ENCODE data around the gene PRAC2.

PRAC2 gene

DNA sequence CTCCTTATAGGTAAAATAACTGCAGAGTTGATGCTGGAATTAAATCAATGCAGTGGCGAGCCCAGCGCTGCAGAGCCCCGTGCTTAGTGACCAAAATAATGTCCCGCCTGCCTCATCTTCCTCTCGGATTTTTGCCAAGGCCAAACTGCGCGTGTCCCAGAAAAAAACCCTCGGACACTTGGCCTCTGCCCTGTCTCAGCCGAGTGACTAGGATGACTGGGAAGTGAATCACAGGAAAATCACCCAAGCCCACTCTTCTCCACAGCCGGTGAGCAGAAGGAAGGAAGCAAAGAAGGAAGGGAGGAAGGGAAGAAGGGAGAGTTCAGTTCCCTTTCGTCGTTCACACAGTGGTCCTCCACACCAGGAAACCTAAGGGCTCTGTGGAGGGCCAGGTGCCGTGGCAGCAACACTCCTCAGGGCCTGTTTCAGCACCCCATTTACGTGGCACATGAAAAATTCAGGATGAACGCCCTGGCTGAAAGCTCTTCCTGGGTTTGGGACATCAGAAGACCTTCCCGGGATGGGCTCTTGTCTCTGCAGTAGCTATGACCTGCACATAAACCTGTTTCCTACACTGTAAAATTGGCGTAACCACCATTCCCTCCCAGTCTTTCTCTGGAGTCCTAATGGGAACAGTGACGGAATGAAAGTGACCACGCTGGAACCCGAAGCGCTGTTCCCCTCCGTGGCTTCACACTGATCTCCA, 31.0 kb downstream of the PRAC2 start:
- H3K27me3 ChIP-seq (ENCODE audit: low read depth, low read length) = peaks cover 72% of the 10 kb centered on the region
- H3K27ac ChIP-seq (ENCODE audit: low read length) = no peak overlapping the region
- peaks cover 4 to 17% of the 10 kb centered on the region in 2 donors for H3K4me1 ChIP-seq (ENCODE audit: control insufficient read depth in 1 of 2, insufficient read depth in 2 of 2, low read length in 2 of 2)
- H3K4me3 ChIP-seq (ENCODE audit: low read depth in 1 of 2, low read length in 2 of 2) = no peak overlapping the region
- H3K9me3 ChIP-seq (ENCODE audit: control insufficient read depth in 1 of 2, low read length in 2 of 2) = no peaks in the 10 kb centered on the region
- H3K36me3 ChIP-seq (ENCODE audit: control insufficient read depth in 1 of 2, insufficient read depth in 2 of 2, low read length in 2 of 2) = no peaks in the 10 kb centered on the region

DNA sequence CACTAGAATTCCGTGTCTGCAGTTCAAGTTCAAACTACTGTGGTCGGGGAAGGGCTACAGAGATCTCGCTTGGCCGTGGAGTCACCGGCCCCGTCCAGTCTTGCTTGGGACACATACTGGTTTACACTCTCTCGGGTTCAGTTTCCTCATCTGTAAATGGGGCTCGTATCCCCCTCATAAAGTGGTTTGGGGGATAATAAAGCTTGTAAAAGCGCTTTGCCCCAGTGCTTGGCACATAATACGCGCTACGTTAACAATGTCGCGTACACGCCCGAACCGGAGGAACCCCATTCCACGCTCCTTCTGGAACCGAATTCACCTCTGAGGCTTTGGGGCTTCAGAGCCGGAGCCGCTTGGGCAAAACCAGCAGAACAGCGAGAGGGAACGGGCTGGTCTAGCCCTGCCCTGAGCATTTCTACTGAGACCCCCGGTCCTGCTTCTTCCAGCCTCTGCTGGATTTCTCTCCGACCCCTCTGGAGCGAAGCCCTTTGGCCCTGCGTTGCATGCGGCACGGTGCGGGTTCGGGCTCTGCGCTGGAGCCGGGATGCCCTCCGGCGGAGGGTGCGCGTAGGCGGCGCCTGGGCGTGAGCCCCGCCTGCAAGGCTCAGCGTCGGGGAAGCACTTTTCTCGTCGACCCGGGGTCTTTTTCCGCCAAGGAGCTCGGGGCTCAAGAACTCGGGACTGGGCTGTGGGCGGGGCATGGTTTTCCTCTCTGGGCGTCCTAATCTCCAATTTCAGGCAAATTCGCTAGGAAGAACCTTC, 31.7 kb downstream of the PRAC2 start:
- Histone ChIP-seq H3K27me3 (ENCODE audit: low read depth, low read length) (peaks cover 65% of the 10 kb centered on the region), H3K4me1 (ENCODE audit: control insufficient read depth in 1 of 2, insufficient read depth in 2 of 2, low read length in 2 of 2) (peaks cover 4 to 17% of the 10 kb centered on the region in 2 donors), H3K4me3 (ENCODE audit: low read depth in 1 of 2, low read length in 2 of 2) (no peak overlapping the region), H3K36me3 (ENCODE audit: control insufficient read depth in 1 of 2, insufficient read depth in 2 of 2, low read length in 2 of 2) (no peaks in the 10 kb centered on the region), H3K9me3 (ENCODE audit: control insufficient read depth in 1 of 2, low read length in 2 of 2) (no peaks in the 10 kb centered on the region), H3K27ac (ENCODE audit: low read length) (no peak overlapping the region)

DNA sequence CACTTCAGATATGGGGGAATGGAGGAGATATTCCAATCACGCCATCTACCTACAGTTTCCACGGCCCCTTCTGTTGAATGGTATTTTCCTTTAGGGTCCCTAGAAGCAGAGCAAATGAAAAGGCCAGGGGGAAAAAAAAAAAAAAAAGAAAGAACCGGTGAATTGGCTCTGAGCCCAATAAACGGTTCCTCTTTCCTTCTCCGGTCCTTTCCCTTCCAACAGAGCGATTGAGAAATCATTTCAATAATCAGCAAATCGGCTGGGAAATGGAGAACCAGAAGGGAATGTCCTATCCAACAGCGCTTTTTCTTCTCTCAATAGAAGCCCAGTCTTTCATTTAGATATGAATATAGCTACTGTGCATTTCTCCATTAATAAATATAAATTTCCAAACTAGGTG, 32.4 kb downstream of the PRAC2 start:
- no peak overlapping the region for H3K27ac ChIP-seq (ENCODE audit: low read length)
- H3K27me3 ChIP-seq (ENCODE audit: low read depth, low read length) = peaks cover 58% of the 10 kb centered on the region
- H3K4me3 ChIP-seq (ENCODE audit: low read depth in 1 of 2, low read length in 2 of 2) = no peak overlapping the region
- no peaks in the 10 kb centered on the region for H3K36me3 ChIP-seq (ENCODE audit: control insufficient read depth in 1 of 2, insufficient read depth in 2 of 2, low read length in 2 of 2)
- H3K4me1 ChIP-seq (ENCODE audit: control insufficient read depth in 1 of 2, insufficient read depth in 2 of 2, low read length in 2 of 2) = peaks cover 4 to 17% of the 10 kb centered on the region in 2 donors
- H3K9me3 ChIP-seq (ENCODE audit: control insufficient read depth in 1 of 2, low read length in 2 of 2) = no peaks in the 10 kb centered on the region

DNA sequence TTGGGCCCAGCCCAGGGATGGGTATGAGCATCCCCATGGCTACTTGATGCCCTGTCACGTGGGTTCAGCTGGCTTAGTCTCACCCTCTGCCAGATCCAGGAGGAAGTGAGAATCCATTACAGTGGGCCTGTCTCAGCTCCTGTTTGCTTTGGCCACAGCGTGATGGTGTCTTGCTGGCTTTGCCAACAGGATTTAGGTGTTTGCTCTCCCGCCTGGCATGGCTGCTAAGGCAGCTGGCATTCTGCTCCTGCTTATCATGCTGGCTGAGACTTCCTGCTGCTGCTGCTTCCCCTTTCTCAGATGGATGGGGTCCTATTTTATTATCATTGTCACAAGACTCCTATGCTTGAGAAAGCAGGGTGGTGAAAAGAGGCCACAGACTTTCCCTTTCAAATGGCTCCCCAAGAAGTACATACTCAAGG, 33.9 kb downstream of the PRAC2 start:
- H3K4me3 ChIP-seq (ENCODE audit: low read depth in 1 of 2, low read length in 2 of 2) = no peak overlapping the region
- H3K27ac ChIP-seq (ENCODE audit: low read length) = no peak overlapping the region

DNA sequence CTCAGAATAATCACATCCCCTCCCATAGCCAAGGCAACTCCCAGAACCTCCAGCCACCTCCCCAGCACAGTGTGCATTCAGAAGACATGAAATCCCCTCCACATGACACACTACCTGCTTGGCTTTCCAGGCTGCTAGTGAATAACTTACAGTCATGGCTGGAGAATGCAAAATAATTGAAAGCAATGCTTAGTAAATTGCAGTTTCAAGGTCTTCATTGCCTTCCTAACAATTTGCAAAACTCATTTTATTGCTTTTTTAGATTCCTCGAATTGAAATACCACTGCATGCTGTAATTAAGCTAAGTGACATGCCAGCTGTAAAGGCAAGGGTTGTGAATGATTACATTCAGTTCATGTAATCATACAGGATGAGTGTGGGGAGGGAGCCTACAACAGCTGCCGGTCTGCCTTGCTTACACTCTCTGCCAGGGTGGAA, 34.6 kb downstream of the PRAC2 start:
- Histone ChIP-seq H3K9me3 (ENCODE audit: control insufficient read depth in 1 of 2, low read length in 2 of 2) (no peaks in the 10 kb centered on the region), H3K27me3 (ENCODE audit: low read depth, low read length) (peaks cover 38% of the 10 kb centered on the region), H3K4me3 (ENCODE audit: low read depth in 1 of 2, low read length in 2 of 2) (no peak overlapping the region), H3K27ac (ENCODE audit: low read length) (no peak overlapping the region), H3K4me1 (ENCODE audit: control insufficient read depth in 1 of 2, insufficient read depth in 2 of 2, low read length in 2 of 2) (peaks cover 4 to 15% of the 10 kb centered on the region in 2 donors), H3K36me3 (ENCODE audit: control insufficient read depth in 1 of 2, insufficient read depth in 2 of 2, low read length in 2 of 2) (no peaks in the 10 kb centered on the region)

More for the DNA sequence above, 33.9 kb downstream of the PRAC2 start:
- no peaks in the 10 kb centered on the region for H3K9me3 ChIP-seq (ENCODE audit: control insufficient read depth in 1 of 2, low read length in 2 of 2)
- no peaks in the 10 kb centered on the region for H3K36me3 ChIP-seq (ENCODE audit: control insufficient read depth in 1 of 2, insufficient read depth in 2 of 2, low read length in 2 of 2)
- peaks cover 45% of the 10 kb centered on the region for H3K27me3 ChIP-seq (ENCODE audit: low read depth, low read length)
- H3K4me1 ChIP-seq (ENCODE audit: control insufficient read depth in 1 of 2, insufficient read depth in 2 of 2, low read length in 2 of 2) = peaks cover 4 to 17% of the 10 kb centered on the region in 2 donors

DNA sequence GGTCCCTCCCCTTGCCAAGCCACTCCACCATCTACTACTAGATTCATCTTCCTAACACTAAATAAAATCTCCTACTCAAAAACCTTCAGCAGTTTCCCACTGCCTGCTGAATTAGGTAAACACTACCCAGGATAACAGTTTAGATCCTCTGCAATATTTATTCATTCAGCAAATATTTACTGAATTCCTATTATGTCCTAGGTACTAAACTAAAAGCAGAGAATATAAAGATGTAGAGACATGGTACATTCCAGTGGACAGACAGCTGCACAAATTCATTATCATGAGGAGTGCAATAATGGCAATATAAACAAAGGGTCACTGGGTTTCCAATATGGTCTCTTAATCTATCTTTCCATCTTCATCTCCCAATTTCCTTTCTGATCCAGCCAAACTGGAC, 36.3 kb downstream of the PRAC2 start:
- Histone ChIP-seq H3K27me3 (ENCODE audit: low read depth, low read length) (peaks cover 20% of the 10 kb centered on the region), H3K4me3 (ENCODE audit: low read depth in 1 of 2, low read length in 2 of 2) (no peak overlapping the region), H3K36me3 (ENCODE audit: control insufficient read depth in 1 of 2, insufficient read depth in 2 of 2, low read length in 2 of 2) (no peaks in the 10 kb centered on the region), H3K9me3 (ENCODE audit: control insufficient read depth in 1 of 2, low read length in 2 of 2) (no peaks in the 10 kb centered on the region), H3K4me1 (ENCODE audit: control insufficient read depth in 1 of 2, insufficient read depth in 2 of 2, low read length in 2 of 2) (peaks cover 4 to 10% of the 10 kb centered on the region in 2 donors), H3K27ac (ENCODE audit: low read length) (no peak overlapping the region)

DNA sequence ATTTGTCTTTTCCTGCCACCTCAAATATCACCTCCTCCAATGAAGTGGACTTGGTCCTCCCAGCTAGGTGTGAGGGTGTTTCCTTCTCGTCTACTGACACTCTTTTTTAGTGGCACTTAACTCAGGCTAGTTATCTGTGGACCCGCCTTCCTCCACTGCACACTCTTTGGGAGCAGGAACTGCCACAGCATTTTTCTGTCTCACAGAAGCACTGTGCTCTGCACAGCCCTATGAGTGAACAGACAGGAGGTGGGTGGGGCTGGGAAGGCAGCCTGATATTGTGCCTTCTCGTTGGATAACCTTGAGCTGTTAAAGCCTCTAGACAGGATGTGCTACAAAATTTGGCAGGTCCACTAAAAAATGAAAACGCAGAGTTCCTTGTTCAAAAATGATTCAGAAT, 37.4 kb downstream of the PRAC2 start:
- no peak overlapping the region for H3K4me3 ChIP-seq (ENCODE audit: low read depth in 1 of 2, low read length in 2 of 2)
- peaks cover 0 to 2% of the 10 kb centered on the region in 2 donors for H3K4me1 ChIP-seq (ENCODE audit: control insufficient read depth in 1 of 2, insufficient read depth in 2 of 2, low read length in 2 of 2)
- H3K9me3 ChIP-seq (ENCODE audit: control insufficient read depth in 1 of 2, low read length in 2 of 2) = no peaks in the 10 kb centered on the region
- H3K36me3 ChIP-seq (ENCODE audit: control insufficient read depth in 1 of 2, insufficient read depth in 2 of 2, low read length in 2 of 2) = no peaks in the 10 kb centered on the region
- H3K27me3 ChIP-seq (ENCODE audit: low read depth, low read length) = peaks cover 9% of the 10 kb centered on the region
- no peak overlapping the region for H3K27ac ChIP-seq (ENCODE audit: low read length)

DNA sequence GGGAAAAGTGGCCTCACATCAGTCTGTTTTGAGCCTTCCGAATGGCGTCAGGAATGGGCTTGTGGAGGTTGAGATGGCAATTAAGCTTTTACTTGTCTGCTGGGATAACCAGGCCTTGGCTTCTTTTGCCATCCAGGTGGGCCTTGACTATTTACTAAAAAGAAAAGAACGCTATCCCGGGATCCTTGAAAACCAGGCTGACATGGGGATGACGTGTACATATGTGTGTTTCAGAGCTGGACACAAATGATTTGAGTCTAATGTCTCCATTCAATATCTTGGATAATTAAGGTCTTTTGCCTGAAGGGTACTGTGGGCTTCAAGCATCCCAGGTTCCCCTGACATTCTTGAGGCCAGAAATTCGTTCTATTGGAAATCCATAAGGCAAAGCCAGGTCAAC, 38.1 kb downstream of the PRAC2 start:
- peaks cover 2% of the 10 kb centered on the region for H3K27me3 ChIP-seq (ENCODE audit: low read depth, low read length)
- H3K4me1 ChIP-seq (ENCODE audit: control insufficient read depth in 1 of 2, insufficient read depth in 2 of 2, low read length in 2 of 2) = no peaks in the 10 kb centered on the region
- no peak overlapping the region for H3K4me3 ChIP-seq (ENCODE audit: low read depth in 1 of 2, low read length in 2 of 2)
- H3K9me3 ChIP-seq (ENCODE audit: control insufficient read depth in 1 of 2, low read length in 2 of 2) = no peaks in the 10 kb centered on the region
- no peaks in the 10 kb centered on the region for H3K36me3 ChIP-seq (ENCODE audit: control insufficient read depth in 1 of 2, insufficient read depth in 2 of 2, low read length in 2 of 2)
- no peak overlapping the region for H3K27ac ChIP-seq (ENCODE audit: low read length)

DNA sequence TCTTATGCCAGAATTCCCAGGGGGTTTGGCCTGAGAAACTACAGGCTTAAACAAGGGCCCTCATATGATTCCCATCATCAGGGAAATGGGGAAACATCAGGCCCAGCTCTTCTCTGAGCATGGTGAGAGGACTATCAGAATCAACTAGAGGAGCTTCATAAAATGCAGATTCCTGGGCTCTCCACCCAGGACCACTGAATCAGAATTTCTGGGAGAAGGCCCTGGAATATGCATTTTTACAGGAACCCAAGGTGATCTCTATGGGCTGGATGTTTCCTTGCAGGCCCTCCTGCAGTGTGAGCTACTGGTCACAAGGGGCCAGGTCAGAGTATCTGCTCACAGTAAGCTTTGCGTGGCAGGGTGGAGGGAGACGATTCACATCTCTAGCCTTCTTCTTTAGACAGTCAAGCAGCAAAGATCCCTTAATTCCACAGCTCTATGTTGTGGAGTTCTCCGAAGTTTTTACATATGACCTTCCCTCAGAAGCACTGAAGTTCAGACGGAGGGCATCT, 44.3 kb downstream of the PRAC2 start:
- H3K4me1 ChIP-seq (ENCODE audit: control insufficient read depth in 1 of 2, insufficient read depth in 2 of 2, low read length in 2 of 2) = no peaks in the 10 kb centered on the region
- no peak overlapping the region for H3K27ac ChIP-seq (ENCODE audit: low read length)
- no peaks in the 10 kb centered on the region for H3K36me3 ChIP-seq (ENCODE audit: control insufficient read depth in 1 of 2, insufficient read depth in 2 of 2, low read length in 2 of 2)
- no peaks in the 10 kb centered on the region for H3K9me3 ChIP-seq (ENCODE audit: control insufficient read depth in 1 of 2, low read length in 2 of 2)
- no peak overlapping the region for H3K4me3 ChIP-seq (ENCODE audit: low read depth in 1 of 2, low read length in 2 of 2)
- no peaks in the 10 kb centered on the region for H3K27me3 ChIP-seq (ENCODE audit: low read depth, low read length)

DNA sequence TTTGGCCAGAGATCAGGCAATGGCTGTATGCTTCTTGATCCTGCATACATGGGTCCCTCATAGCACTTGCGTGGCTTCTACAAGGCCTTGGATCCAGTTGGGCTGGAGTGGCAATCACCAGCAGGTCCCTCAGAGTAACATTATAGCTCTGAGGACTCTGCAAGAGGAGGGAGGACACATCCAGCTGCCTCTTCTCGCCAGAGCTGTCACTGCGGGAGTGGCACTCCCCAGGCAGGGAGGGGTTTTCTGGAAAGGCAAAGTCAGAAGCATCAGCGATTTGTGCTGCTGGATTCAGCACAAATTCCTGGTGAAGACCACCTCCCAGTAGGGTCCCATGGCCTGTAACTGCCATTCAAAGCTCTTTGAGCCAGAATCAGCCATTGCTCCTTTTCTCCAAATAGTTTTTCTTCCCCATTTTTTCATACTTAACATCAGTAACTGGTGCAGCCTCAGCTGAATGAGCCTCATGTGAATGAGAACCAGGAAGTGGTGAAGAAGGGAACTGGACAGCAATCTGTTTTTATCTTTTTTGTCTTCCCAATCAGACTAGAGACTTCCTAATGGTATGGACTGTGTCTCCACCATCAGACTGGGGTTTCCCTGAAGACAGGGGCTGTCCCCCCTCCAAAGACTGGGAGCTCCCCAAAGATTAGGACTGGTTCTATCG, 46.2 kb downstream of the PRAC2 start:
- H3K4me1 ChIP-seq (ENCODE audit: control insufficient read depth in 1 of 2, insufficient read depth in 2 of 2, low read length in 2 of 2) = no peaks in the 10 kb centered on the region
- H3K9me3 ChIP-seq (ENCODE audit: control insufficient read depth in 1 of 2, low read length in 2 of 2) = no peaks in the 10 kb centered on the region
- H3K36me3 ChIP-seq (ENCODE audit: control insufficient read depth in 1 of 2, insufficient read depth in 2 of 2, low read length in 2 of 2) = no peaks in the 10 kb centered on the region
- H3K27me3 ChIP-seq (ENCODE audit: low read depth, low read length) = no peaks in the 10 kb centered on the region
- H3K4me3 ChIP-seq (ENCODE audit: low read depth in 1 of 2, low read length in 2 of 2) = no peak overlapping the region
- no peak overlapping the region for H3K27ac ChIP-seq (ENCODE audit: low read length)

DNA sequence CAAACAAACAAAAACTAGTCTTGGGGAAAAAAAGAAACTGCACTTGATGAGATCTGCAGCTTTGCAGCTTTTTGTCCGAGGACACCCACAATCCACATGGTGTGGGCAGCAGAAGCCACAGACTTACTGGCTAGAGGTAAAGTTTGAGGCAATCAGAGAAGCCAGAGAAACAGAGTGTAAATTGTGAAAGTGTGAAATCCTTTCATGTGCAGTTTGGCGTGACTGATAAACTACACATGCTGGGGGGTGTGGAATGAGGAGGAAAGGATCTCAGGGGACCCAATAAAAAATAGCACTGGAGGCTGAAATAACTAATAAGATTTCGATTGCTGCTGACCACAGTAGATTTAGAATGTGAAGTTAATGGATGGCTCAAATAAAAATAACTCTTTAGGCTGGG, 48.0 kb downstream of the PRAC2 start:
- no peaks in the 10 kb centered on the region for H3K36me3 ChIP-seq (ENCODE audit: control insufficient read depth in 1 of 2, insufficient read depth in 2 of 2, low read length in 2 of 2)
- H3K9me3 ChIP-seq (ENCODE audit: control insufficient read depth in 1 of 2, low read length in 2 of 2) = no peaks in the 10 kb centered on the region
- H3K4me1 ChIP-seq (ENCODE audit: control insufficient read depth in 1 of 2, insufficient read depth in 2 of 2, low read length in 2 of 2) = no peaks in the 10 kb centered on the region
- H3K27me3 ChIP-seq (ENCODE audit: low read depth, low read length) = no peaks in the 10 kb centered on the region
- no peak overlapping the region for H3K27ac ChIP-seq (ENCODE audit: low read length)
- H3K4me3 ChIP-seq (ENCODE audit: low read depth in 1 of 2, low read length in 2 of 2) = no peak overlapping the region
